ENCODE measurements around the gene PNPLA8.

PNPLA8 gene

DNA sequence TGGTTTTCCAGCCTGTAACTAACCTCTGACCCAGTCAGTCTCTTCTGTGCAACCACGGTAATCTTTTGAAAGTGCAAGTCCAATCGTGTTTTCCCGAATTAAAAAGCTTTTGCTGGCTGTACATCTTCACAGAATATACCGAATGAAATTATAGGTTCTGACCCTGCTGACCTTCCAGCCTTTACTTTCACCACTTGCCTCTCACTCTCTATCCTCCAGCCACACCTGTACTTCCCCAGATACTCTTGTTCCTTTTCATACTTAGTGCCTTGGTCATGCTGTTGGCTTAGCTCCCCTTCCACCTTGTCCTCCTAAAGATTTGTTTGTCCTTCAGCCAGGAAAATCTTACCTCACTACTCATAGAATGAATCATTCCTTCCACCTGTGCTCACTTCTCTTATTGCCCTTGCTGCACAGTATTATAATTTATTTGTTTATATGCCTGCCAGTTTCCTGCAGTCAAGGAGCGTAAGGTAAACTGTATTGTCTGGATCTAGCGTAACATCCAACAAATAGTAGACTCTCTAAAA is 2.3 kb upstream of the PNPLA8 start:
- in situ Hi-C loops (cut with MboI; ENCODE audit: low pct_unique_long_range_greater_than_20kb, low sequenced_read_pairs, unreplicated experiment), result no loop called here
- TF ChIP-seq CTCF (IDR thresholded peaks at IDR 0.05; ENCODE audit: extremely low read depth, insufficient read depth, missing control alignments), result no peak
- DNase-seq (ENCODE audit: low spot score), result no peak

- in situ Hi-C loops (cut with MboI; ENCODE audit: low pct_unique_long_range_greater_than_20kb, low sequenced_read_pairs, unreplicated experiment), result no loop called here
- no peak for DNase-seq (ENCODE audit: low spot score)
- no peak for TF ChIP-seq CTCF (IDR thresholded peaks at IDR 0.05; ENCODE audit: extremely low read depth, insufficient read depth, missing control alignments)
Observed at GRCh38 chr7:108526768-108527017, 758 bp upstream of the PNPLA8 start.

DNA sequence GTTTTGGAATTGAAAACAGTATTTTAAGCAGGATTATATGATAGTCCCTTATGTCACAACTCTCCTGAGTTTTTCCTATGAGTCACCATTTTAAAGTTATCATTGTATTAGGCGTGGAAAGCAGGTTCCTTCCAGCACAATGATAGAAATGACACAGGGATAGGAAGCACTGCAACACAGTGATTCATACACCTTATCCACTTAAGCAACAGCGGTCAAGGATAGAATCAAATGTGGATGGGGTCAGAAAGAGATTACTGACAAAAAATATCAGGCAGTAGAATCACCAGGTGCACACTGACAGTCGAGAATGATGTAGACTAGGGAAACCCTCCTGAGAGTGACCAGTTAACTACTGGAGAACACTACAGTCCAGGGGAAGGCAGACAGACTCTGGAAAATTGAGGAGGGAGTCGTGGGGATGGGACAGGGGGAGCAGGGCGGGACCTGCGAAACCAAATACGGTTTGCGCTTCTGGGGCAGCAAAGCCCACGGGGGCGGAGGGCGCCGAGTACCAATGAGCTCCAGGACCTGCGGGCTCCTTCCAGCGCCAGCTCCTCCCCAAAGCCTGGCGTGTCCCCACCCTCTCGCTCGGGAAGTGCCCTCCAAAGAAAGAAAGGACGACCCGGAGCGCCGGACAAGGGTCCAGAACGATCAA is 479 bp downstream of the PNPLA8 start:
- in situ Hi-C loops (cut with MboI; ENCODE audit: low pct_unique_long_range_greater_than_20kb, low sequenced_read_pairs, unreplicated experiment), result no loop called here
- no peak for TF ChIP-seq CTCF (IDR thresholded peaks at IDR 0.05; ENCODE audit: extremely low read depth, insufficient read depth, missing control alignments)
- peak; percentile 20 for DNase-seq (ENCODE audit: low spot score)

DNA sequence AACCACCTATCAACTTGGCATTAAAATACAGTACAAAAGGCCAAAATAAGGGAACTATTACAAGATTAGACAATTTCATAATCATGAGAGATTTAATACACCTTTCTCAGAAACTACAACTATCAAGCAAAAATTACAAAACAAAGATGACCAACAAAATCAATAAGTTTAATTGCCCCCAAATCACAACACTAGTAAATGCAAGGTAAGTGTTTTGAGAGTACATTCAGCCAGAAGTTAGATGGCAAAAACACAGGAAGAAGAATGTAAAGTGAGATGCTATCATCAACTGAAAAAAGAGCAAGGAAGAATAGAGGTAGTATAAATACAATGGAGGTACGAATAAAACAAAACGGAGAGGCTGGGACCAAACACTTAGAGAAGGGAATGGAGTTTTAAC is 3.2 kb downstream of the PNPLA8 start:
- TF ChIP-seq CTCF (IDR thresholded peaks at IDR 0.05; ENCODE audit: extremely low read depth, insufficient read depth, missing control alignments), result no peak
- in situ Hi-C loops (cut with MboI; ENCODE audit: low pct_unique_long_range_greater_than_20kb, low sequenced_read_pairs, unreplicated experiment), result no loop called here
- no peak for DNase-seq (ENCODE audit: low spot score)

- TF ChIP-seq CTCF (IDR thresholded peaks at IDR 0.05; ENCODE audit: extremely low read depth, insufficient read depth, missing control alignments), result no peak
- in situ Hi-C loops (cut with MboI; ENCODE audit: low pct_unique_long_range_greater_than_20kb, low sequenced_read_pairs, unreplicated experiment), result no loop called here
- DNase-seq (ENCODE audit: low spot score), result no peak
Observed at GRCh38 chr7:108517951-108518350, 8.0 kb downstream of the PNPLA8 start.

DNA sequence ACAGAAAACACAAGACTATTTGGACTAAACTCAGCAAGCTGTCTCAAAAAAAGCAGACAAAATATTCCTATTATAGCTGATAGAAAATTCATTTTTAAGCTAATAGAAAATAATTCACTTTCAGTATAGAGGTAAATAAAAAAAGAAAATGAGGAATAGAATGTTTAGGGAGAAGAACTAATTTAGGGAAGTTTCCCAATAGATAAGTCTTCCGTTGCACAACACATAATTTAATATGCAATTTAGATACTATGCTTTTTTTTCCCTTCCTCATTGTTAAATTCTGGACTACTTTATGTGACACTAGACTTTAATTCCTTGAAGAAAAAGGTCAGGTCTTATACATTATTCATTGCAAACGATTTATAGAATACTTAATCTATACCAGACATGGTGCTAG is 10.3 kb downstream of the PNPLA8 start:
- DNase-seq (ENCODE audit: low spot score), result no peak
- in situ Hi-C loops (cut with MboI; ENCODE audit: low pct_unique_long_range_greater_than_20kb, low sequenced_read_pairs, unreplicated experiment), result no loop called here

More for the DNA sequence above, 10.3 kb downstream of the PNPLA8 start:
- TF ChIP-seq CTCF (IDR thresholded peaks at IDR 0.05; ENCODE audit: extremely low read depth, insufficient read depth, missing control alignments), result no peak

Data from GM13977 (cell line).